NCI-H774 (cell line): ENCODE data around the gene SLC9A6.
"Not testable (repeated sequence)": the region's sequence is repeated elsewhere in the genome, so short reads cannot be mapped to it uniquely, and the experiment has no call there.

ENCODE experiments used
- DNase-seq: peaks from one replicate; lab custom pipeline; 2025; lab: John Stamatoyannopoulos, UW

The SLC9A6 gene

GRCh38 chrX:136064661-136065043, 79.4 kb downstream of the SLC9A6 start:
- no peak for DNase-seq

GRCh38 chrX:136065044-136065671, 79.9 kb downstream of the SLC9A6 start:
- DNase-seq: no peak

DNA sequence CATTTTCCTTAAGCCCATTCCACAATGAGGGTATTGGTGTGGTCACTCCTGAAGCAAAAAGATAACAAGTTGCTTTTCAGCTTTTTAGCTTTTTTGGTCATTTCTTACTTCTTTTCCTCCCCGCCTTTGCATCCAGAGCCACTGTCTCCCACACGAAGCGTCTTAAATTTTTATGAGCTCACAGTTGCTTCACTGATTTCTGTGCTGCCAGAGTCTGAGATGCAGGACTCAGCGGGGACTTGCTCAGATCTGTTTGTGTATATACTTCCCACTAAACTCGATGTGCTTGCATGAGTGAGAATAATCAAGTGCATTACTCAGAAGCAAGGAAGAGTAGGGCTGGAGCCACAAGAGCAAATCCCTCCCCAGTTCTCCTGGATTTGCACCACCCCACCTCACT, 81.9 kb downstream of the SLC9A6 start:
- DNase-seq: no peak

DNA sequence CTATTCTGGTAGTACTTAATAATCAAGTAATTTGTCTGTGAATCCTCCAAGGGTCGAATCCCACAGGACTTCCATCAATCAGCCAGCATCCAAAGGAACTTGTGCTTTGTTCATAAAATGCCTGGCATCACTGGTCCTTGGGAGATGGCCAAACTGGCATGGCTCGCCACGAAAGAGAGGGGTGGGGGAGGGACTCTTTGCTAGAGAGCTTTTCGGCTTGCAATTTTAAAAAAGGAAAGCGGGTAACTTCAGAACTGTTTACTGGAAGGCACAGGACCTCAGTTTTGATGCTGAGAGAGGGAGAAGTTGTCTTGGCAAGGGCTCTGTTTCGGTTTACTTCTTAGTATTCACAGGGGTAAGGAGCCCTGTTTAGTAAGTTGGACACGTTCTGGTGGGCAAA, 82.7 kb downstream of the SLC9A6 start:
- no peak for DNase-seq

- no peak for DNase-seq
These were observed 91.7 kb downstream of the SLC9A6 start for GRCh38 chrX:136076942-136077341.

- DNase-seq: no peak
These were observed 95.5 kb downstream of the SLC9A6 start for GRCh38 chrX:136080766-136081165.

- DNase-seq: no peak
These were observed 101.3 kb downstream of the SLC9A6 start for GRCh38 chrX:136086521-136086920.

DNA sequence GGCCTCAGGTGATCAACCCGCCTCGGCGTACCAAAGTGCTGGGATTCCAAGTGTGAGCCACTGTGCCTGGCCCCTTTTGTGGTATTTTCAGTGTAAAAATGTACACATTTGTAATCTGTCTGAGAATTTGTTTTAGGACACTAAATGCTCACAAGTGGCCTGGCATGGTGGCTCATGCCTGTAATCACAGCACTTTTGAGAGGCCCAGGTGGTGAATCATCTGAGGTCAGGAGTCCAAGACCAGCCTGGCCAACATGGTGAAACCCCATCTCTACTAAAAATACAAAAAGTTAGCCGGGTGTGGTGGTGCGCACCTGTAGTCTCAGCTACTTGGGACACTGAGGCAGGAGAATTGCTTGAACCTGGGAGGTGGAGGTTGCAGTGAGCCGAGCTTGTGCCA, 106.7 kb downstream of the SLC9A6 start:
- not testable (repeated sequence) for DNase-seq

GRCh38 chrX:136094962-136095361, 109.7 kb downstream of the SLC9A6 start:
- no peak for DNase-seq
